B cell (primary cell): ENCODE data around the gene ASTN2.

Source experiments
- EZH2 ChIP-seq: IDR thresholded peaks from 2 replicates; pipeline ENCODE4 v1.6.1; 2012; ENCODE audit warnings: borderline replicate concordance, low read depth, mild to moderate bottlenecking, moderate library complexity, low read length; ENCODE audit not compliant: insufficient read depth, poor library complexity, severe bottlenecking
- TF ChIP-seq, protein P1 (sequence below): fragments of 200-600 bp; IDR thresholded peaks from one replicate; pipeline ENCODE4 v1.8.0; 2022; ENCODE audit warnings: antibody characterized with exemption, mild to moderate bottlenecking

- TF ChIP-seq, protein P1, sequence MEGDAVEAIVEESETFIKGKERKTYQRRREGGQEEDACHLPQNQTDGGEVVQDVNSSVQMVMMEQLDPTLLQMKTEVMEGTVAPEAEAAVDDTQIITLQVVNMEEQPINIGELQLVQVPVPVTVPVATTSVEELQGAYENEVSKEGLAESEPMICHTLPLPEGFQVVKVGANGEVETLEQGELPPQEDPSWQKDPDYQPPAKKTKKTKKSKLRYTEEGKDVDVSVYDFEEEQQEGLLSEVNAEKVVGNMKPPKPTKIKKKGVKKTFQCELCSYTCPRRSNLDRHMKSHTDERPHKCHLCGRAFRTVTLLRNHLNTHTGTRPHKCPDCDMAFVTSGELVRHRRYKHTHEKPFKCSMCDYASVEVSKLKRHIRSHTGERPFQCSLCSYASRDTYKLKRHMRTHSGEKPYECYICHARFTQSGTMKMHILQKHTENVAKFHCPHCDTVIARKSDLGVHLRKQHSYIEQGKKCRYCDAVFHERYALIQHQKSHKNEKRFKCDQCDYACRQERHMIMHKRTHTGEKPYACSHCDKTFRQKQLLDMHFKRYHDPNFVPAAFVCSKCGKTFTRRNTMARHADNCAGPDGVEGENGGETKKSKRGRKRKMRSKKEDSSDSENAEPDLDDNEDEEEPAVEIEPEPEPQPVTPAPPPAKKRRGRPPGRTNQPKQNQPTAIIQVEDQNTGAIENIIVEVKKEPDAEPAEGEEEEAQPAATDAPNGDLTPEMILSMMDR: no peak
- no peak for TF ChIP-seq EZH2
Observed at GRCh38 chr9:116589392-116590354, 825.2 kb downstream of the ASTN2 start.
